HepG2 (cell line): ENCODE data around the gene INHBE. TPM values are rescaled to one million over a fixed set of nuclear protein-coding genes. Genes with fewer than 3 reads are reported as not detected.

Experiments used
- E2F1 ChIP-seq: sonication (generic); formaldehyde crosslinking; IDR thresholded peaks from 2 replicates; pipeline ENCODE4 v1.5.0; 2020; ENCODE audit warnings: missing genetic modification reagents
- GATAD2A ChIP-seq: IDR thresholded peaks from 2 replicates; pipeline ENCODE4 v1.6.1; 2016
- IRF2 ChIP-seq: IDR thresholded peaks from 2 replicates; pipeline ENCODE4 v1.6.1; 2018; ENCODE audit warnings: missing genetic modification reagents, missing compliant biosample characterization
- IRF9 ChIP-seq: sonication (generic); formaldehyde crosslinking; IDR thresholded peaks from 2 replicates; pipeline ENCODE4 v1.8.0; 2022; ENCODE audit warnings: missing genetic modification reagents, mild to moderate bottlenecking, borderline replicate concordance
- JUN ChIP-seq: sonication (generic); formaldehyde crosslinking; IDR thresholded peaks from 2 replicates; pipeline ENCODE4 v1.4.0; 2020; ENCODE audit warnings: mild to moderate bottlenecking, missing genetic modification reagents
- MIER2 ChIP-seq: IDR thresholded peaks from 2 replicates; pipeline ENCODE4 v1.6.1; 2016; ENCODE audit warnings: missing biosample characterization, missing genetic modification reagents
- NFKBIZ ChIP-seq: IDR thresholded peaks from 2 replicates; pipeline ENCODE4 v1.6.1; 2018; ENCODE audit warnings: missing genetic modification reagents, missing compliant biosample characterization
- NKX3-1 ChIP-seq: sonication (generic); formaldehyde crosslinking; IDR thresholded peaks from 2 replicates; pipeline ENCODE4 v1.5.0; 2020; ENCODE audit warnings: missing genetic modification reagents
- NONO ChIP-seq, 2 experiments: fragments of 450-650 bp in 1 of 2; sonication (generic) in 1 of 2; formaldehyde crosslinking in 1 of 2; IDR thresholded peaks in 1 of 2; conservative IDR thresholded peaks in 1 of 2; 2 replicates each; pipeline versions ENCODE4 v1.6.1 to v1.8.0; 2017 to 2022; ENCODE audit warnings: mild to moderate bottlenecking in 1 of 2, missing genetic modification reagents in 1 of 2, moderate library complexity in 1 of 2
- NR2F6 ChIP-seq, 2 experiments: IDR thresholded peaks; 2 replicates each; pipeline ENCODE4 v1.6.1; 2016; ENCODE audit warnings: antibody characterized with exemption in 1 of 2, mild to moderate bottlenecking in 1 of 2
- PAX8 ChIP-seq: sonication (generic); formaldehyde crosslinking; IDR thresholded peaks from 2 replicates; pipeline ENCODE4 v1.8.0; 2022; ENCODE audit warnings: mild to moderate bottlenecking, missing genetic modification reagents, borderline replicate concordance
- RCOR2 ChIP-seq: IDR thresholded peaks from 2 replicates; pipeline ENCODE4 v1.6.1; 2016; ENCODE audit warnings: missing biosample characterization, missing genetic modification reagents
- RXRA ChIP-seq: sonication (generic); formaldehyde crosslinking; IDR thresholded peaks from 2 replicates; pipeline ENCODE4 v1.5.1; 2020; ENCODE audit warnings: missing genetic modification reagents
- SNAPC2 ChIP-seq: sonication (generic); formaldehyde crosslinking; IDR thresholded peaks from 2 replicates; pipeline ENCODE4 v1.8.1; 2022; ENCODE audit warnings: mild to moderate bottlenecking, missing genetic modification reagents
- ZBTB2 ChIP-seq: sonication (generic); formaldehyde crosslinking; IDR thresholded peaks from 2 replicates; pipeline ENCODE4 v1.8.0; 2022; ENCODE audit warnings: low read depth, missing genetic modification reagents
- ZBTB3 ChIP-seq: sonication (generic); formaldehyde crosslinking; IDR thresholded peaks from 2 replicates; pipeline ENCODE4 v1.4.0; 2020; ENCODE audit warnings: low read depth, mild to moderate bottlenecking, moderate library complexity, missing genetic modification reagents, borderline replicate concordance
- ZHX1 ChIP-seq: sonication (generic); formaldehyde crosslinking; IDR thresholded peaks from 2 replicates; pipeline ENCODE4 v1.8.1; 2022; ENCODE audit warnings: low read depth, mild to moderate bottlenecking, missing genetic modification reagents
- ZNF276 ChIP-seq: sonication (generic); formaldehyde crosslinking; IDR thresholded peaks from 2 replicates; pipeline ENCODE4 v1.4.0; 2020; ENCODE audit warnings: mild to moderate bottlenecking, low read depth, missing genetic modification reagents
- ZNF335 ChIP-seq: sonication (generic); formaldehyde crosslinking; IDR thresholded peaks from 2 replicates; pipeline ENCODE4 v1.4.0; 2020; ENCODE audit warnings: missing genetic modification reagents
- ZNF337 ChIP-seq: sonication (generic); formaldehyde crosslinking; IDR thresholded peaks from 2 replicates; pipeline ENCODE4 v1.5.1; 2020; ENCODE audit warnings: missing genetic modification reagents, low read depth, mild to moderate bottlenecking, borderline replicate concordance
- ZNF557 ChIP-seq: sonication (generic); formaldehyde crosslinking; IDR thresholded peaks from 2 replicates; pipeline ENCODE4 v1.4.0; 2020; ENCODE audit warnings: missing genetic modification reagents
- polyA plus RNA-seq, 8 experiments: library from polyadenylated mRNA; depleted of rRNA in 3 of 8; stranded (reverse) in 7 of 8; unstranded in 1 of 8; fragments of >200 nt; fragmentation: Illumina TruSeq in 4 of 8; extraction: Trizol in 4 of 8; gene quantifications; 2 replicates each; pipeline versions ENCODE4 v1.2.1 to v1.2.3, GENCODE V29; 2011 to 2016; ENCODE audit warnings: low read depth in 4 of 8, missing spikeins in 1 of 8, mixed read lengths in 1 of 8; ENCODE audit not compliant: insufficient read depth in 1 of 8
- total RNA-seq, 5 experiments: library from RNA; depleted of rRNA; stranded (reverse); fragments of >200 nt; fragmentation: Illumina TruSeq; extraction: Trizol; gene quantifications; 2 replicates each; pipeline ENCODE4 v1.2.3, GENCODE V29; 2016; ENCODE audit warnings: low read depth in 1 of 5

INHBE gene
- total and polyA plus RNA-seq, 2 of the 13 experiments (the other 11 are each of a cell fraction or from before 2014, with no cell fraction given), result 17.0 to 32.0 TPM

GRCh38 chr12:57454566-57455373 is at the start of gene INHBE (continued):
- peak; percentile 62; the same call in 1 of the 2 replicates for TF ChIP-seq NFKBIZ
- TF ChIP-seq ZNF557 (CRISPR knock-in tag), result no peak
- TF ChIP-seq IRF9 (CRISPR knock-in tag), result 0 out of 2 replicates have a peak, but pooled peaks have one; percentile 33
- TF ChIP-seq PAX8 (CRISPR knock-in tag), result no peak
- TF ChIP-seq NONO (IDR thresholded peaks at IDR 0.05), result no peak
- TF ChIP-seq NONO (CRISPR knock-in tag; conservative IDR thresholded peaks at IDR 0.05), result peak; percentile 97
- peak; percentile 70 for TF ChIP-seq ZBTB2 (CRISPR knock-in tag)
- no peak for TF ChIP-seq ZNF276 (CRISPR knock-in tag)
- TF ChIP-seq SNAPC2 (CRISPR knock-in tag), result no peak
- peak; percentile 57; the same call in 1 of the 2 replicates for TF ChIP-seq ZNF337 (CRISPR knock-in tag)
- peak; percentile 38; the same call in 1 of the 2 replicates for TF ChIP-seq ZHX1 (CRISPR knock-in tag)
- peak; percentile 72; the same call in 1 of the 2 replicates for TF ChIP-seq ZNF335 (CRISPR knock-in tag)
- peak; percentile 83 for TF ChIP-seq RCOR2 (CRISPR knock-in tag)
- TF ChIP-seq E2F1, result no peak
- no peak for TF ChIP-seq ZBTB3
- peak; percentile 81 for TF ChIP-seq RXRA (CRISPR knock-in tag)
- no peak; the same call in 1 of the 2 replicates for TF ChIP-seq JUN (CRISPR knock-in tag)
- TF ChIP-seq MIER2 (CRISPR knock-in tag), result no peak
- peak; percentile 55; the same call in 1 of the 2 replicates for TF ChIP-seq IRF2 (CRISPR knock-in tag)
- TF ChIP-seq NKX3-1 (CRISPR knock-in tag), result no peak
- peak; percentile 88 for TF ChIP-seq GATAD2A (CRISPR knock-in tag)
- peak; percentile 86 for TF ChIP-seq NR2F6 (IDR thresholded peaks at IDR 0.05)
- peak; percentile 95 for TF ChIP-seq NR2F6 (CRISPR knock-in tag; IDR thresholded peaks at IDR 0.05)
